Measurements from ENCODE around the gene MAPK8IP2.
"Not testable (repeated sequence)": the region's sequence is repeated elsewhere in the genome, so short reads cannot be mapped to it uniquely, and the experiment has no call there.

MAPK8IP2 gene

DNA sequence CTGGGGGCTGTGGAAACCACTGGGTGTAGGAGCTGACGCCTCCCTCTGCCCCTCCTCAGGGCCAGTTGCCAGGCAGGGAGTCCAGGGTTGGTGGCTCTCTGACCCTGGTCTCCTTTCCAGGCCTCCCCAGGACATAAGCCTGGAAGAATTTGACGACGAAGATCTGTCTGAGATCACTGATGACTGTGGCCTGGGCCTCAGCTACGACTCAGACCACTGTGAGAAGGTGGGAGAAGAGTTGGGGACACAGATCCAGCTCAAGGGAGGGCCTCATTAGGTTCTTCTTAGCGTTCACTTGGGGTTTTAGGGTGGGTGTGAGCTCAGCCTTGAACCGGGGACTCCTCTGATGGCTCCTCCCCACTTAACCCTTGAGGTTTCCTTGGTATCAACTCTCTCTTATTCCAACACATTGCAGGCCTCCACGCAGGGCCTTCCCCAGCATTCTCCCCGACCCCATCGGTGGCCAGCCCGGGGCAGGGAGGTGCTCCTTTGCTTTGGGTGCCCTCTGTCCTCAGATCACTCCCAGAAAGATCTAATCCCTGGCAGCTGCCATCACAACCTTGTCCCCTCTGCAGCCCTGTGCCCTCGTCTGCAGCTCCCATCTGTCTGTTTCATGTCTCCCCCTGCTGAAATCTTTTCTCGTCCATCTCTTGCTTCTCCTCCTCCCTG is 1.2 kb downstream of the MAPK8IP2 start:
- no peak for DNase-seq

DNA sequence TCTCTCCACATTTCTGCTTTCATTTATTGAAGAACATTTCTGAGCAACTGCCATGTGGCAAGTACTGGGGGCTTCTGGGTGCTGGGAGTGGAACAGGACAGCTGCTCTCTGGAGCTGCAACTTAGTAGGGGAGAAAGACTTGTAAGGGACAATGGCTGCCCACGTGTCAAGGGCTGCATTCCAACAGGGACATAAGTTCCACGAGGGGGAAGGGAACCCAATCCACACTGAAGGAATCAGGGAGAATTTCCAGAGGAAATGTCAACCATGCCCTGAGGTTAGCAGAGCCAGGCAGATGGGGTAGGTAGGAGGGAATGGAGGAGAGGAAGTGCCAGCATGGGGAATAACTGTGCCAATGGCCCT is 1.7 kb downstream of the MAPK8IP2 start:
- no peak for DNase-seq

DNA sequence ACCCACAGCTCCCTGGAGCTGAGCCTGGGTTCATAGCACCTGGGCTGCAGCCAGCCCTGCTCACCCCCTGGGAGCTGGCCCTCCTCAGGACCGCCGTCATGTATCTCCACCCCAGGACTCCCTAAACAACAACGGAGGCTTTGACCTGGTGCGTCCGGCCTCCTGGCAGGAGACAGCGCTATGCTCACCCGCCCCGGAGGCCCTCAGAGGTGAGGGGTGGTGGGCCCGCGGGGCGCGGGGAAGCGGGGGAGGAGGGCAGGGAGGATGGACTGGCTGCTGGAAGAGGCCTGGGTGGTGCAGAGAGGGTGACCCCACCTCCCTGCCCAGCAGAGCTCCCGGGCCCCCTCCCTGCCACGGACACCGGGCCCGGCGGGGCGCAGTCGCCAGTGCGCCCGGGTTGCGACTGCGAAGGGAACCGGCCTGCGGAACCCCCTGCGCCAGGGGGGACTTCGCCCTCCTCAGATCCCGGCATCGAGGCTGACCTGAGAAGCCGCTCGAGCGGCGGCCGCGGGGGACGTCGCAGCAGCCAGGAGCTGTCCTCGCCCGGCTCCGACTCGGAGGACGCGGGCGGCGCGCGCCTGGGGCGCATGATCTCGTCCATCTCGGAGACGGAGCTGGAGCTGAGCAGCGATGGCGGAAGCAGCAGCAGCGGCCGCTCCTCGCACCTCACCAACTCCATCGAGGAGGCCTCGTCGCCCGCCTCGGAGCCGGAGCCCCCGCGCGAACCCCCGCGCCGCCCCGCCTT is 3.1 kb downstream of the MAPK8IP2 start:
- no peak for DNase-seq

DNA sequence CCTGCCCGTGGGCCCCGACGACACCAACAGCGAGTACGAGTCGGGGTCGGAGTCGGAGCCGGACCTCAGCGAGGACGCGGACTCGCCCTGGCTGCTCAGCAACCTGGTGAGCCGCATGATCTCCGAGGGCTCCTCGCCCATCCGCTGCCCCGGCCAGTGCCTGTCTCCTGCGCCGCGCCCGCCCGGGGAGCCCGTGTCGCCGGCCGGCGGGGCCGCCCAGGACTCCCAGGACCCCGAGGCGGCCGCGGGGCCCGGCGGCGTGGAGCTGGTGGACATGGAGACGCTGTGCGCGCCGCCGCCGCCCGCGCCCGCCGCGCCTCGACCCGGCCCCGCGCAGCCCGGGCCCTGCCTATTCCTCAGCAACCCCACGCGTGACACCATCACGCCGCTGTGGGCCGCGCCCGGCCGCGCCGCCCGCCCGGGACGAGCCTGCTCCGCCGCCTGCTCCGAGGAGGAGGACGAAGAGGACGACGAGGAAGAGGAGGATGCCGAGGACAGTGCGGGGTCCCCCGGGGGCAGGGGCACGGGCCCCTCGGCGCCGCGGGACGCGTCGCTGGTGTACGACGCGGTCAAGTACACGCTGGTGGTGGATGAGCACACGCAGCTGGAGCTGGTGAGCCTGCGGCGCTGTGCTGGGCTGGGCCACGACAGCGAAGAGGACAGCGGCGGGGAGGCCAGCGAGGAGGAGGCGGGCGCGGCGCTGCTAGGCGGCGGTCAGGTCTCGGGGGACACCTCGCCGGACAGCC is 3.8 kb downstream of the MAPK8IP2 start:
- DNase-seq, result no peak

DNA sequence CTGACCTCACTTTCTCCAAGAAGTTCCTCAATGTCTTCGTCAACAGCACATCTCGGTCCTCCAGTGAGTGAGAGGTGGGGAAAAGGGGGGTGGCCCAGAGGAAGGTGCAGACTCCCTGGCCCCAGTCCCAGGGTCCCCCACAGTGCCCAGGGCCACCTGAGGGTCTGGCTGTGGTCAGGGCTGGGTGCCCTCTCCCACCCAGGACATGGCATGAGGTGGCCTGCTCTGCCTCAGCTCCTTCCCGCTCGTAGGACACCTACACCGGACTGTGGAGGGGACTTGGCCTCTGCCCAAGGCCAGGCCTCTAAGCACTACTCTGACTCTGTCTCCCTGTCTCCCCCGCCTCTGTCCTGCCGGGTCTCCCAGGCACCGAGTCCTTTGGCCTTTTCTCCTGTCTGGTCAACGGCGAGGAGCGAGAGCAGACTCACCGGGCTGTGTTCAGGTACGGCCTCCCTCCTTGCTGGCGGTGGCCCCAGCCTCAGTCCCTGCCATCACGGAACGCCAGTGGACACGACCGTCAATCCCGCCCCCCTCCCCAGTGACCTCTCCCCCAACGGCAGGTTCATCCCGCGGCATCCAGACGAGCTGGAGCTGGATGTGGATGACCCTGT is 4.5 kb downstream of the MAPK8IP2 start:
- no peak for DNase-seq

DNA sequence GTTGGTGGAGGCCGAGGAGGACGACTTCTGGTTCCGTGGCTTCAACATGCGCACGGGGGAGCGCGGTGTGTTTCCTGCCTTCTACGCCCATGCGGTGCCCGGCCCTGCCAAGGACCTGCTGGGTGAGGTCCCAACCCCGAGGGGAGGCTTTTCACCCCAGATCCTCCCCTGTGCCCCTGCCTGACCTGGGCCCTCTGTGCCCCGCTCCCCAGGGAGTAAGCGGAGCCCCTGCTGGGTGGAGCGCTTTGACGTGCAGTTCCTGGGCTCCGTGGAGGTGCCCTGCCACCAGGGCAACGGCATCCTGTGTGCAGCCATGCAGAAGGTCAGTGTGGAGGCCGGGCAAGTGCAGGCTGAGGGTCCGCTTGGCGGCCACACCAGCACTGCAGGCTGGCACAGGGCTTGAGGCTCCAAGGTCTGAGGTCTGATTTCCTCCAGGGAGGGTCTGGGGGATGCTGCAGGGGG is 5.1 kb downstream of the MAPK8IP2 start:
- no peak for DNase-seq

DNA sequence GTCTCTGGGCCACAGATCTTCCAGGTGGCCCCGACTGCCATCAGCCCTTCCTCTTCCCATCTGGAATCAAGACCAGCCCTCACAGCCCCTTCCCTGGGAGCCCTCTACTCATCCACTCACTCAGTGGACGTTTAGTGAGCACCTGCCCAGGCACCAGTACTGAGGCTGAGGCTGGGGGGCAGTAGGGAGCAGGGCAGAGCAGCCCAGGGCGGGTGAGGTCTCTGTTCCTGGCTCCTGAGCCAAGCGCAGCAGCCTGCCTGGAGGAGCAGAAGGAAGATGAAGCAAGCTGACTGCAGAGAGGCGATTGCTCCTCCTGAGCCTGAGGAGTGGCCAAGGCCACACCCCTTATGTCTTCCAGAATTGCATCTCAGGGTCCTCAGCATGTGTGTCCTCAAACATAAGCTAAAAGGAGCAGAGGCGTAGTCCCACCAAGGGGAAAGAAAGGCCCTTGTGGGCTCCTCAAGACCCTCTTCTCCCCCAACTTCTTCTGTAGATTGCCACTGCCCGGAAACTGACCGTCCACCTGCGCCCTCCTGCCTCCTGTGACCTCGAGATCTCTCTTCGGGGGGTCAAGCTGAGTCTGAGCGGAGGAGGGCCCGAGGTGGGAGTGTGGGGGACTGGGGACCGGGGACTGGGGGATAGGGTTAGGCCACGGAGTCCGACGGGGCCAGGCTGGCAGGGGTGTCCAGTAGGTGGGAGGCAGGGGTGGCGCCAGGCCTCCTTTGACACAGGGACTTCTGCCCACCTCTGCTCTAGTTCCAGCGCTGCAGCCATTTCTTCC is 5.8 kb downstream of the MAPK8IP2 start:
- no peak for DNase-seq

DNA sequence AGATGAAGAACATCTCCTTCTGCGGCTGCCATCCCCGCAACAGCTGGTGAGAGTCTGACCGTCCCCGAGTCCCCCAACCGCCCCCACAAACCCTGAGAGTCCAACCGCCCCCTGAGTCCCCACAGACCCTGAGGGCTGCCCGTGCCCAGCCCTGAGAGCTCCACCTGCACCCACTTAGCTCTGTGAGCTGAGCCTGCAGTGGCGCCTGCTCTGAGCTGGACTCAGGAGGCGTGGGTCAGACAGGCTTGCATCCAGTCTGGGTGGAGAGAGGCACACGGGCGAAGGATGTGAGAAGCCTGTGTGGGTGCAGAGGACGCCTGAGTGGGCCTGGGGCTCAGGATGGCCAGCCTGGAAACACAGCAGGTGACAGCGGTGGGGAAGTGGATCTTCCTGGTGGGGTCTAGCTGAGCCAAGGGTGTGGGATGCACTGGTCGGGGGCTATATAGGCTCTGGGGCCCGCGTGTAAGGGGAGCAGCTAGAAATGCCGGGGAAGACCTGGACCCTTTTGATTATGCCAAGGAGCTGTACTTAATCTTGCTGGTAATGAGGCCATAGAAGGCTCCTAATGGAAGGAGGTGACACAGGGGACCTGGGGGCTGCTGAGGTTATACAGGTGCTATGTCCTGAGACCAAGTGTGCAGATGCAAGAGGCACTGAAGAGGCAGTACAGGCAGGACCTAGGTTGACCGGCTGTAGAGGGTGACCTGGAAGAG is 6.5 kb downstream of the MAPK8IP2 start:
- no peak for DNase-seq

DNA sequence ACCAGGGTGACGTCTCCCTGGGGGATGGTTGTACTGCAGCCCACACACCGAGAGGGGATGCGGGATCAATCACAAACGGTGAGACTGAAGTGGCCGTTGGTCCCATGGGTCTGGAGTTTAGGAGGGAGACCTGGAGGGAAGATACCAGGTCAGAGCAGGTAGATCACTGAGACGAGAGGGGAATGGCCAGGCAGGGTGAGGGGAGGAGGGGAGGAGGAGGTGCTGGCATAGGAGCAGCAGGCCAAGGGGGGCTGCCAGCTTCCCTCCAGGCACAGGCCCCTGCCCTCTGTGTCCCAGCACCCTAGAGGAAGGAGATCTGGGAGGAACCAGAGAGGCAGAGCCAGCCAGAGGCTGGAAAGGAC is 7.0 kb downstream of the MAPK8IP2 start:
- DNase-seq, result no peak

DNA sequence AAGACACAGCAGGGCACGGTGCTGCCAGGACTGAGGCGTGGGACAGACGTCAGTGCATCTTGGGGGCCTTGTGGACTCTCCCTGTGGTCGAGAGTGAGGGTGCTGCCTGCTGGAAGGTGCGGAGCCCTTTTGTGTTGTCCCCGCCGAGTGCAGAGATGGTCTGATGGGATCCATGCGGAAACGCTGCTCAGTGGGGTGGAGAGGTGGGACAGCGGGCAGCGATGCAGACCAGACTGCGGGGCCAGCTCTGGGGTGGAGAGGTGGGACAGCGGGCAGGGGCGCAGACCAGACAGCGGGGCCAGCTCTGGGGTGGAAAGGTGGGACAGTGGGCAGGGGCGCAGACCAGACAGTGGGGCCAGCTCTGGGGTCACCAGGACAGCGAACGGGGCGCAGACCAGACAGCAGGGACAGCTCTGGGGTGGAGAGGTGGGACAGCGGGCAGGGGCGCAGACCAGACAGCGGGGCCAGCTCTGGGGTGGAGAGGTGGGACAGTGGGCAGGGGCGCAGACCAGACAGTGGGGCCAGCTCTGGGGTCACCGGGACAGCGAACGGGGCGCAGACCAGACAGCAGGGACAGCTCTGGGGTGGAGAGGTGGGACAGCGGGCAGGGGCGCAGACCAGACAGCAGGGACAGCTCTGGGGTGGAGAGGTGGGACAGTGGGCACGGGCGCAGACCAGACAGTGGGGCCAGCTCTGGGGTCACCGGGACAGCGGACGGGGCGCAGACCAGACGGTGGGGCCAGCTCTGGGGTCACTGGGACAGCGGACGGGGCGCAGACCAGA is 7.7 kb downstream of the MAPK8IP2 start:
- DNase-seq, result not testable (repeated sequence)

DNA sequence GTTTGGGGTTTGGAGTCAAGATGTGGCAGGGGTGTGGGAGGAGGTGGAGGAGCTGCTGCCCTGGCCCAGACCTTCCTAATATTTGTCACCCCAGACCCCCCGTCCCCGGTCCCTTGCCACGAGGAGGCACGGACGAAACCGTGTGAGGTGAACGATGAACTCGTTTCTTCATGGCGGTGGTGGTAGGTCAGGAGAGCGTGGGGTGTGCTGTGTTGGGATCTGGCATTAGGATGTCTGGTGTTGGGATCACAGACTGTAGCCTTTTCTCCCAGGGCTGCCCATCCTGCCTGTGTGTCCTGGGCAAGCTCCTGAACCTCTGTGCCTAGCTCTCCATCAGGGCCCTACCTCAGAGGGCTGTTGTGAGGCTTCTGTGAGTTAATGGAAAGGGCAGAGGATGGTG is 8.4 kb downstream of the MAPK8IP2 start:
- no peak for DNase-seq

DNA sequence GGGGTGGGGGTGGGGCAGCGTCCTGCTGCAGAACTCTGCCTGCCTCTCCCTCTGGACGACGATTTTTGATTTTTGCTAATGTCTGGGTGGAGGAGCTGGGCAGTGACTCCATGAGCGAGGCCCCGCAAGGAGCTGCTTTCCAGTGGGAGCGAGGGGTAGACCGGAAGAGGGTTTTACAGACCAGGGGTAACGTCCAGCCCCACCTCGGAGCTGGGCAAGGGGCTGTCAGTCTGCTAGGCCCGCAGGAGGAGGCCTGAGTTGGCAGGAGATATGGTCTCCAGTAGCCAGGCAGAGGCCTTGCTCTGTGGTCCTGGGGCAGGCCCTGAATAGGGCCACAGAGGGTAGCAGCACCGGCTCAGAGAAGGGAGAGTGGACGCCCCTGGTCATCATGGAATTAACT is 9.0 kb downstream of the MAPK8IP2 start:
- no peak for DNase-seq

DNA sequence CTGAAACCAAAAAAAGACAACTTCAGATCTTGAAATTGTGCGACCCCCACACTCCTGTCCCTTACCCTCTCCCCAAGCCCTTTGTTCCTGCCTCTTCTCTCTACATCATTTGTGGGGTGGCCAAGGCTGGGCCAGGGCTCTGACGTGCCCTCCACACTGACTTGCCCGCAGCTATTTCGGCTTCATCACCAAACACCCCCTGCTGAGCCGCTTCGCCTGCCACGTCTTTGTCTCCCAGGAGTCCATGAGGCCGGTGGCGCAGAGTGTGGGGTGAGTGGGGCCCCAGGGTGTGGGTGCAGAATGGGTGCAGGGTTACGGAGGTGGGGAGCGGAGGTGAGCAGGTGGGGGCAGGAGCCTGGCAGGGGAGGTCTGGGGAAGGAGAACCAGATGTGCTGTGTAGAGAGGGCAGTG is 9.5 kb downstream of the MAPK8IP2 start:
- no peak for DNase-seq

DNA sequence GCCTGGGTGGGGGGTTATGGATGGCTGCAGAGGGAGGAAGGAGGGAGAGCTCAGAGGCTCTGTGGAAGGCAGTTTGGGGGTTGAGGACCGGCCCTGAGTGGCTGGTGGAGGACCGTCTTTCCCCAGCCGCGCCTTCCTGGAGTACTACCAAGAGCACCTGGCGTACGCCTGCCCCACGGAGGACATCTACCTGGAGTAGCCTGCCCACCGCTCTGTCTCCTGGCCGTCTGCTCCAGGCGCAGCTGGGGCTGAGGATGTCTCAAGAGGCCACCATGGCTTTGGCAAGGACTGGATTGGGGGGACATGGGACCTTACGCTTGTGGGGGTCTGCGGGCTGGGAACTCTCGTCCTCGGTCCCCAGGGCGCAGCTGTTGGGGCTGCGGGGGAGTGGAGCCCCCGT is 10.0 kb downstream of the MAPK8IP2 start:
- no peak for DNase-seq

DNA sequence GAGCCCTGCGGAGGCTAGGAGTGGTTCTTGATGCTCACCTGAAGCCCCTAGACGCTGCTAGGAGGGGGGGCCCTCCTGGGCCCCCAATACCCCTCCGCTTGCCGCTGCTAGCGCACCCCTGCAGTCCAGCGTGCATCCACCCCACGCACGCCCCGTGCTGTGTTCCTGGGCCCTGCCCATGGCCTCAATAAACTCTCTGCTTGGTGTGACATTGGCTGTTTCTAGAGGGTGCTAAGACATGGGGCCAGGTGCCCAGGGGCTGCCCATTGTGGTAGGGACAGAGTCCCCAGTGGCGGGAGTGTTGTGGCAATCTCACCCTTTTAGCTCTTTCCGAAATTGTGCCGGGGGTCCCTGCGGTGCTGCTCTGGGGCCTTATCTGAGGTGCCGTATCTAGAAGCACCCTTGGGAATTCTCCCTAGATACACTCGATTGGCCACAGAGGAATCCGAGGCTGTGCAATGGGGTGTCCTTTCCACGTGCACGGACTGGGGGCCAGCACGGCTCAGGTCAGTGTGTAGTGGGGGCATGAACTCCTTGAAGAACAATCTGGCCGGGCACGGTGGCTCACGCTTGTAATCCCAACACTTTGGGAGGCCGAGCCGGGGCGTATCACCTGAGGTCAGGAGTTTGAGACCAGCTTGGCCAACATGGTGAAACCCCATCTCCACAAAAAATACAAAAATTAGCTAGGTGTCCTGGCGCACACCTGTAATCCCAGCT is 10.9 kb downstream of the MAPK8IP2 start:
- no peak for DNase-seq

DNA sequence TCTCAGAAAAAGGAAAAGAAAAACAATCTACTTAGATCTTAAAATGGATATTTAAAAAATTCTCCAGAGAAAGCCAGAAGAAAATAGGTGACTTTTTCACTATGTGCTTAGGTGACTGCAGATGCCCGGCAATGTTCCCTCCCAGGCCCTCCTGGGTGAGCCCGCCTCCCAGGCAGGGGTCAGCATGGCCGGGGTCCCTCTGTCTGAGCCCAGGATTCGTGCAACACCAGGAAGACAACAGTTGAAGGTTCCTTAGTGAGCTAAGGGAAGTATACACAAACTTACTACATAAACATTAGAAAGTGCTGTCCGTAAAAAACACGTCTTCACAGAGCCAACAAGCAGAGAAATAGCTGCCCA is 11.6 kb downstream of the MAPK8IP2 start:
- no peak for DNase-seq

DNA sequence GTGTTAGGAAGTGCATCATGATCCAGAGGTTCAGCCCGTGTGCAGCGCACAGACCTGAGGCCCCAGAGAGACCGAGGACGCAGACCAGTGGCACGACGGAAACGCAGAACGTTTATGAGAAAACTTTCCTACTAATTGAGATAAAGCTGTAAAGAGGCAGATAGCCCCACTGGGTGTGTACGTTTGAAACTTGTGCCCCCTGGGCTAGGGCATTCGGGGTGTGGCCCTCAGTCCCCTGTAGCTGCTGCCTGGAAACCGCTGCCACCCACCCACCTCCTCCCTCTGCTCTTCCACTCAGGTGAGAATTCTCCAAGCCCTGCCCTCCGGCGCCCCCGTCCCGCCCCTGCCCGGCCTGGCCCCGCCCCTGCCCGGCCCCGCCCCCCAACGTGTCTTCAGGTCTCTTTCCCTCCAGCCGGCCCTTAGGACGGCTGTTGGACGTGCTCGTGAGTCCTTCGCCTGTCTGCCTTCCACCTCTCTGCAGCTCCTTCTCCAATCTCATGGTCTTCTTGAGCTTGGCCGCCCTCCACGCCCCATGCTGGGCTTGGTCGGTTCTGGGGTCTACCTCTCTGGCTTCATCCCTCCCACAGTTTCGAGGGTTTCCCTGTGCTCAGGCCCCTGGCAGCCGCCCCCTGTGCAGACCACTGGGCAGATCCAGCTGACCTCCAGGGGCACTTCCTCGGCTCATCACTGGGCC is 12.1 kb downstream of the MAPK8IP2 start:
- no peak for DNase-seq

DNA sequence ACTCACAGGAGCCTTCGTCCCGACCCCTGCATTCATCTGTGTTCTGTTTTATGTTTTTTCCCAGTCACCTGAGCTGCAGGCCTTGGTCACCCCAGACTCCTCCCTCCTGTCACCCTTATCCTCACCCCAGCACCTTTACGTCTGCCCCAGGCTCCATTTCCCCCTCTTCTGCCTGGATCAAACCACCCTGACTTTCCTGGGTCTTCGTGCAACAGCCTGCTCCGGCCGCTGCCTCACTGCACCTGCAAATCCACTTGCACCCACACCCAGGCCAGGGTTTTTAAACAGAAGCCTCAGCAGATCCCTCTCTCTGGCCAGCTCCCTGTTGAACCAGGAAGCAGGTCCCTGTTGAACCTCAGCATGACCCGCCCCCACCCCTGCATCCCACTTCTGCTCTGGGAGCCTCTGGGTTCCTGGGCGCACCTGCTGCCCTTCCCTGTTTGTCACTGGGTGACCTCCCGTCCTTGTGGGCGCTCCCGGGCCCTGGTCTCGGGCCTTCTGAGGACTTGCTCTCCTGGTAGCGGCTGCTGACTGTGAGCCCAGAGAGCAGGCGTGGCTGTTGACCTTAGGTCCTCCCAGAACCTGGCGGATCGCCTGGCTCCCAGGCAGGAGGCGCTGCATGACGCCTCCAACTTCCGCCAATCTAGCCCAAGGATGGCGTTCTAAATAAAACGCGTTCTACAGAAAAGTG is 12.8 kb downstream of the MAPK8IP2 start:
- no peak for DNase-seq

DNA sequence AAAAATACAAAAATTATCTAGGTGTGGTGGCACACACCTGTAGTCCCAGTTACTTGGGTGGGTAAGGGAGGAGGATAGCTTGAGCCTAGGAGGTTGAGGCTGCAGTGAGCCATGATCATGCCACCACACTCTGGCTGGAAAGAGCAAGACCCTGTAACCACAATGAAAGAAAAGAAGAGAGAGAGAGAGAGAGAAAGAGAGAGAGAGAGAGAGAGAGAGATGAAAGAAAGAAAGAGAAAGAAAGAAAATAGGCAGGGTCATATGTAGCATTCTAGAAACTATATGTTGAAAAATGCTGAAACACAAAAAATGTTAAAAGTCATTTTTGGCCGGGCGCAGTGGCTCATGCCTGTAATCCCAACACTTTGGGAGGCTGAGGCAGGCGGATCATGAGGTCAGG is 13.7 kb downstream of the MAPK8IP2 start:
- not testable (repeated sequence) for DNase-seq

All from NCI-H2171 (cell line).